DOHH2 (cell line): Measurements from ENCODE around the gene CBFA2T2.
"Not testable (repeated sequence)": the region's sequence is repeated elsewhere in the genome, so short reads cannot be mapped to it uniquely, and the experiment has no call there.

Experiments used
- H3F3A ChIP-seq: fragments of 200-600 bp; sonication (generic), shearing (Covaris generic); 2 replicates; pipeline ENCODE4 v1.6.0; 2016; ENCODE audit warnings: antibody characterized with exemption, mild to moderate bottlenecking; ENCODE audit not compliant: control insufficient read depth, insufficient read depth
- H3K27ac ChIP-seq: fragments of 200-600 bp; sonication (generic); 2 replicates; pipeline ENCODE4 v1.5.1; 2014; ENCODE audit warnings: low read depth, mild to moderate bottlenecking, low read length, moderate library complexity
- H3K27me3 ChIP-seq: fragments of 200-600 bp; sonication (generic); 2 replicates; pipeline ENCODE4 v1.6.1; 2014; ENCODE audit warnings: mild to moderate bottlenecking, low read length, mixed read lengths; ENCODE audit not compliant: control insufficient read depth
- H3K36me3 ChIP-seq: fragments of 200-600 bp; sonication (generic); 2 replicates; pipeline ENCODE4 v1.6.1; 2014; ENCODE audit warnings: mild to moderate bottlenecking, low read length, moderate library complexity, mixed read lengths; ENCODE audit not compliant: control insufficient read depth
- H3K4me1 ChIP-seq: fragments of 200-600 bp; sonication (generic); 2 replicates; pipeline ENCODE4 v1.6.1; 2014; ENCODE audit warnings: mild to moderate bottlenecking, low read length, mixed read lengths; ENCODE audit not compliant: control insufficient read depth
- H3K4me2 ChIP-seq: fragments of 200-600 bp; sonication (generic); 2 replicates; pipeline ENCODE4 v1.6.0; 2014; ENCODE audit warnings: mild to moderate bottlenecking, low read length, moderate library complexity
- H3K4me3 ChIP-seq: fragments of 200-600 bp; sonication (generic); 2 replicates; pipeline ENCODE4 v1.5.1; 2014; ENCODE audit warnings: mild to moderate bottlenecking, low read length, mixed read lengths
- H3K79me2 ChIP-seq: fragments of 200-600 bp; sonication (generic); 2 replicates; pipeline ENCODE4 v1.6.1; 2014; ENCODE audit warnings: mild to moderate bottlenecking, low read length, mixed read lengths; ENCODE audit not compliant: control insufficient read depth
- H3K9me2 ChIP-seq: fragments of 200-600 bp; sonication (generic); replicated peaks from 2 replicates; pipeline ENCODE4 v1.6.1; 2014; ENCODE audit warnings: mild to moderate bottlenecking, low read length, mixed read lengths; ENCODE audit not compliant: control insufficient read depth
- H3K9me3 ChIP-seq: fragments of 200-600 bp; sonication (generic); 2 replicates; pipeline ENCODE4 v1.6.1; 2014; ENCODE audit warnings: antibody characterized with exemption, low read length, mixed read lengths; ENCODE audit not compliant: control insufficient read depth, insufficient read depth
- H4K20me1 ChIP-seq: fragments of 200-600 bp; sonication (generic); 2 replicates; pipeline ENCODE4 v1.6.0; 2014; ENCODE audit warnings: low read depth, mild to moderate bottlenecking, antibody characterized with exemption, low read length, moderate library complexity; ENCODE audit not compliant: control insufficient read depth, insufficient read depth
- CTCF ChIP-seq: fragments of 200-600 bp; sonication (generic); IDR thresholded peaks from one replicate; pipeline ENCODE4 v1.5.1; 2014; ENCODE audit warnings: antibody characterized with exemption, mild to moderate bottlenecking, low read depth, low read length; ENCODE audit not compliant: poor library complexity, severe bottlenecking
- EZH2phosphoT487 ChIP-seq: fragments of 200-600 bp; sonication (generic); IDR thresholded peaks from 2 replicates; pipeline ENCODE4 v1.6.1; 2017; ENCODE audit warnings: borderline replicate concordance, mild to moderate bottlenecking, antibody characterized with exemption, low read length, moderate library complexity, mixed read lengths

Gene CBFA2T2

GRCh38 chr20:33629533-33629932 lies 139.6 kb downstream of the CBFA2T2 start:
- no peaks in the 10 kb centered on the region for H3K9me2 ChIP-seq
- no peaks in the 10 kb centered on the region for H3K9me3 ChIP-seq
- H4K20me1 ChIP-seq: no peaks in the 10 kb centered on the region
- H3K36me3 ChIP-seq: peaks cover 6% of the 10 kb centered on the region; the same call in 1 of the 2 replicates
- H3K4me3 ChIP-seq: no peak overlapping the region
- H3K4me2 ChIP-seq: no peak overlapping the region
- TF ChIP-seq EZH2phosphoT487: no peak
- TF ChIP-seq CTCF: no peak
- no peaks in the 10 kb centered on the region for H3F3A ChIP-seq
- H3K4me1 ChIP-seq: no peaks in the 10 kb centered on the region
- H3K27ac ChIP-seq: no peak overlapping the region
- no peaks in the 10 kb centered on the region for H3K79me2 ChIP-seq
- H3K27me3 ChIP-seq: no peaks in the 10 kb centered on the region

- no peaks in the 10 kb centered on the region for H3K27me3 ChIP-seq
- H3K4me2 ChIP-seq: no peak overlapping the region
- no peaks in the 10 kb centered on the region for H3K9me3 ChIP-seq
- no peaks in the 10 kb centered on the region for H3K4me1 ChIP-seq
- H4K20me1 ChIP-seq: no peaks in the 10 kb centered on the region
- H3K27ac ChIP-seq: no peak overlapping the region
- H3F3A ChIP-seq: no peaks in the 10 kb centered on the region
- H3K9me2 ChIP-seq: no peaks in the 10 kb centered on the region
- no peaks in the 10 kb centered on the region for H3K79me2 ChIP-seq
- H3K4me3 ChIP-seq: no peak overlapping the region
- TF ChIP-seq EZH2phosphoT487 (no peak), CTCF (no peak)
- peaks cover 6% of the 10 kb centered on the region; the same call in 1 of the 2 replicates for H3K36me3 ChIP-seq
These were observed 140.1 kb downstream of the CBFA2T2 start for GRCh38 chr20:33629979-33630378.

GRCh38 chr20:33630507-33630906 lies 140.6 kb downstream of the CBFA2T2 start:
- H3K27me3 ChIP-seq: no peaks in the 10 kb centered on the region
- H3K4me2 ChIP-seq: no peak overlapping the region
- H3K9me2 ChIP-seq: no peaks in the 10 kb centered on the region
- H3K4me3 ChIP-seq: no peak overlapping the region
- no peak overlapping the region for H3K27ac ChIP-seq
- H4K20me1 ChIP-seq: no peaks in the 10 kb centered on the region
- TF ChIP-seq CTCF (no peak), EZH2phosphoT487 (no peak)
- no peaks in the 10 kb centered on the region for H3K9me3 ChIP-seq
- H3K36me3 ChIP-seq: peaks cover 6% of the 10 kb centered on the region; the same call in 1 of the 2 replicates
- H3K79me2 ChIP-seq: no peaks in the 10 kb centered on the region
- H3F3A ChIP-seq: no peaks in the 10 kb centered on the region
- no peaks in the 10 kb centered on the region for H3K4me1 ChIP-seq

GRCh38 chr20:33631910-33632309 lies 142.0 kb downstream of the CBFA2T2 start:
- H3K4me3 ChIP-seq, H4K20me1 ChIP-seq, H3K27me3 ChIP-seq, H3K36me3 ChIP-seq, H3K79me2 ChIP-seq, H3F3A ChIP-seq, H3K27ac ChIP-seq, H3K4me1 ChIP-seq, H3K9me2 ChIP-seq, H3K9me3 ChIP-seq, H3K4me2 ChIP-seq: not testable (repeated sequence)
